Measurements from ENCODE around the gene DNMT3A. TPM values are rescaled to one million over a fixed set of nuclear protein-coding genes. Genes with fewer than 3 reads are reported as not detected.

Gene DNMT3A
- total and polyA plus RNA-seq, 2 of the 8 experiments (the other 6 are each of a cell fraction or from before 2014, with no cell fraction given) = 33.6 to 178 TPM

GRCh38 chr2:25307949-25308557 is 33.7 kb downstream of the DNMT3A start:
- Histone ChIP-seq H2BK12ac (ENCODE audit: low read depth, low read length) (no peak overlapping the region), H2BK5ac (ENCODE audit: low read depth, low read length) (no peak overlapping the region), H4K91ac (replicated peaks; ENCODE audit: insufficient read length, low read length) (no peak overlapping the region), H3K4ac (replicated peaks; ENCODE audit: insufficient read length, low read depth, low read length) (no peak overlapping the region), H3K4me3 (ENCODE audit: extremely low read depth in 1 of 4, insufficient read depth in 2 of 4, low read depth in 3 of 4, low read length in 4 of 4) (no peak overlapping the region), H3K18ac (ENCODE audit: extremely low read depth, low read length) (no peak overlapping the region), H3K14ac (ENCODE audit: insufficient read length) (no peak overlapping the region), H4K5ac (ENCODE audit: insufficient read length, low read depth, low read length) (no peak overlapping the region), H2AK5ac (ENCODE audit: low read depth, low read length) (no peak overlapping the region), H4K20me1 (replicated peaks in 1 of 2; ENCODE audit: control insufficient read depth in 1 of 2, insufficient read depth in 2 of 2, low read length in 2 of 2) (no peaks in the 10 kb centered on the region), H2BK15ac (ENCODE audit: low read length) (no peak overlapping the region), H3K36me3 (ENCODE audit: control insufficient read depth in 2 of 4, insufficient read depth in 4 of 4, low read length in 3 of 4) (no peaks in the 10 kb centered on the region), H3K23ac (ENCODE audit: insufficient read length) (no peak overlapping the region), H3K27me3 (replicated peaks in 1 of 4; ENCODE audit: control insufficient read depth in 3 of 4, extremely low read depth in 1 of 4, insufficient read depth in 3 of 4, low read length in 3 of 4) (no peaks in the 10 kb centered on the region), H3K4me1 (replicated peaks in 1 of 4; ENCODE audit: control insufficient read depth in 3 of 4, insufficient read depth in 4 of 4, low read length in 3 of 4) (peaks cover 10 to 41% (median 29%) of the 10 kb centered on the region in 4 experiments), H3K4me2 (ENCODE audit: insufficient read depth in 1 of 2, low read depth in 2 of 2, low read length in 2 of 2) (no peak overlapping the region), H3K9me3 (ENCODE audit: insufficient read depth in 2 of 2, low read depth in 1 of 2, low read length in 1 of 2) (no peaks in the 10 kb centered on the region), H2BK20ac (ENCODE audit: low read length) (no peak overlapping the region), H3K23me2 (ENCODE audit: low read depth, low read length) (no peaks in the 10 kb centered on the region), H3K56ac (replicated peaks; ENCODE audit: insufficient read length, low read depth, low read length) (no peak overlapping the region), H3K79me2 (ENCODE audit: control insufficient read depth in 1 of 2, insufficient read depth in 2 of 2, low read length in 2 of 2) (no peaks in the 10 kb centered on the region), H2AFZ (ENCODE audit: low read length) (no peak overlapping the region), H2BK120ac (replicated peaks; ENCODE audit: low read depth, low read length) (no peak overlapping the region), H3K79me1 (ENCODE audit: low read depth, low read length) (no peaks in the 10 kb centered on the region), H4K8ac (ENCODE audit: extremely low read depth, insufficient read depth, low read length) (no peak overlapping the region), H3K27ac (ENCODE audit: low read depth, low read length) (no peak overlapping the region), H3K9ac (replicated peaks in 1 of 4; ENCODE audit: extremely low read depth in 1 of 4, low read depth in 3 of 4, low read length in 3 of 4) (no peak overlapping the region)
- FAIRE-seq (no peak), DNase-seq (ENCODE audit: low read depth in 1 of 2, low spot score in 2 of 2) (no peak)
- WGBS, 2 experiments (ENCODE audit: extremely low coverage in 1 of 2, insufficient coverage in 1 of 2, insufficient read length in 1 of 2, insufficient replicate concordance in 2 of 2, low coverage in 1 of 2, low lambda C conversion rate in 2 of 2, missing lambda C conversion rate in 1 of 2) = 90% methylated on average over 7 of the region's 7 CpGs; no CpG with 5 or more reads in 1 of the 2 experiments
- POLR2A ChIA-PET (ENCODE audit: partially characterized antibody) = interaction anchor here (1.1 to 1.2 kb wide), 3 partner anchors 30 to 78 kb away, joined by 3 read pairs; no protein-coding TSS in a partner anchor
- TF ChIP-seq EZH2 (IDR thresholded peaks at IDR 0.05; ENCODE audit: low read depth, low read length, severe bottlenecking) (no peak), KDM4A (IDR thresholded peaks at IDR 0.05; ENCODE audit: low read depth, low read length, severe bottlenecking) (no peak), ASH2L (IDR thresholded peaks at IDR 0.05; ENCODE audit: low read length) (no peak), USF2 (IDR thresholded peaks at IDR 0.05; ENCODE audit: low read length) (no peak), SIRT6 (IDR thresholded peaks at IDR 0.05; ENCODE audit: low read length) (no peak), HDAC6 (IDR thresholded peaks at IDR 0.05; ENCODE audit: low read depth, low read length) (no peak), CREB1 (IDR thresholded peaks at IDR 0.05) (no peak), TAF1 (IDR thresholded peaks at IDR 0.05; ENCODE audit: low read depth, low read length) (no peak), RAD21 (IDR thresholded peaks at IDR 0.05 in 1 of 2, conservative IDR thresholded peaks at IDR 0.05 in 1 of 2; ENCODE audit: low read depth in 2 of 2, low read length in 2 of 2) (no peak), BRCA1 (IDR thresholded peaks at IDR 0.05; ENCODE audit: low read depth, low read length) (no peak), EP300 (IDR thresholded peaks at IDR 0.05; ENCODE audit: borderline replicate concordance in 1 of 2, low read depth in 2 of 2, low read length in 2 of 2) (no peak), SP4 (IDR thresholded peaks at IDR 0.05; ENCODE audit: low read length) (no peak)
- CTCF ChIA-PET (ENCODE audit: partially characterized antibody) = interaction anchor here (0.7 to 15.1 kb wide), 21 partner anchors 11 to 357 kb away, joined by 3 to 178 read pairs (median 12); no protein-coding TSS in a partner anchor
